ENCODE measurements around the gene U2SURP. TPM values are rescaled to one million over a fixed set of nuclear protein-coding genes. Genes with fewer than 3 reads are reported as not detected.

U2SURP gene
- polyA plus RNA-seq (2013): 67.2 and 70.3 TPM in 2 replicates

- peak within 1 kb of the TSS; percentile 85 for H3K18ac ChIP-seq (ENCODE audit: low read length)
- H3K4me1 ChIP-seq (ENCODE audit: control insufficient read depth in 1 of 2, insufficient read depth in 2 of 2, low read length in 2 of 2): peaks cover 0 to 4% of the 10 kb centered on the region in 2 experiments
- H3K9ac ChIP-seq (ENCODE audit: low read length): peak within 1 kb of the TSS; percentile 95
- H3K27me3 ChIP-seq (ENCODE audit: insufficient read depth, low read length): no peaks in the 10 kb centered on the region
- H3K79me1 ChIP-seq (ENCODE audit: low read length): peaks cover 8% of the 10 kb centered on the region
- H2BK5ac ChIP-seq (ENCODE audit: low read depth, low read length, poor library complexity): peak within 1 kb of the TSS; percentile 48
- H3K27ac ChIP-seq (ENCODE audit: low read depth, low read length): peak within 1 kb of the TSS; percentile 88
- H3K9me3 ChIP-seq (ENCODE audit: insufficient read depth, low read depth, low read length): no peaks in the 10 kb centered on the region
- H3K4me3 ChIP-seq (ENCODE audit: low read depth, low read length): peak within 1 kb of the TSS; percentile 98
- peaks cover 9% of the 10 kb centered on the region for H3K79me2 ChIP-seq (ENCODE audit: control insufficient read depth, insufficient read depth, low read length, poor library complexity)
- H3K4ac ChIP-seq (ENCODE audit: low read depth, low read length): peak within 1 kb of the TSS; percentile 60
- H2AK5ac ChIP-seq (ENCODE audit: low read length): peak within 1 kb of the TSS; percentile 55
- H3K36me3 ChIP-seq (ENCODE audit: control insufficient read depth in 1 of 2, insufficient read depth in 2 of 2, low read length in 2 of 2): no peaks in the 10 kb centered on the region
- H3K4me2 ChIP-seq (ENCODE audit: low read length): peak within 1 kb of the TSS; percentile 96
- H2BK12ac ChIP-seq (ENCODE audit: low read length): no peak within 1 kb of the TSS
- peak; percentile 99 to 100 for DNase-seq
- H4K8ac ChIP-seq (ENCODE audit: low read depth, low read length): peak within 1 kb of the TSS; percentile 96
- peak within 1 kb of the TSS; percentile 69 for H2AFZ ChIP-seq (ENCODE audit: insufficient read depth, low read length, poor library complexity)
- peak within 1 kb of the TSS; percentile 79 for H4K12ac ChIP-seq (ENCODE audit: low read depth, low read length)
- WGBS (ENCODE audit: extremely low coverage, insufficient coverage, insufficient read length): no CpG with 5 or more reads among the region's 55 CpGs
- no peak within 1 kb of the TSS for H3K23ac ChIP-seq (ENCODE audit: low read length)
- H3K14ac ChIP-seq (ENCODE audit: low read length): peak within 1 kb of the TSS; percentile 75
- peak within 1 kb of the TSS; percentile 67 for H4K91ac ChIP-seq (ENCODE audit: low read depth, low read length)
- peak within 1 kb of the TSS; percentile 14 for H2BK120ac ChIP-seq (ENCODE audit: insufficient read depth, low read length, poor library complexity)
These were observed at the start of gene U2SURP for GRCh38 chr3:143001369-143002082. Gene U2SURP (plus strand): TSS chr3:143001570. CDS start chr3:143001629, 59 bp downstream.

GRCh38 chr3:142951794-142952193 is 49.6 kb upstream of the U2SURP start:
- Histone ChIP-seq H3K79me2 (ENCODE audit: control insufficient read depth, insufficient read depth, low read length, poor library complexity) (no peaks in the 10 kb centered on the region), H3K27ac (ENCODE audit: low read depth, low read length) (no peak overlapping the region), H3K4ac (ENCODE audit: low read depth, low read length) (no peak overlapping the region), H2BK12ac (ENCODE audit: low read length) (no peak overlapping the region), H2BK5ac (ENCODE audit: low read depth, low read length, poor library complexity) (no peak overlapping the region), H3K9ac (ENCODE audit: low read length) (no peak overlapping the region), H3K36me3 (ENCODE audit: control insufficient read depth in 1 of 2, insufficient read depth in 2 of 2, low read length in 2 of 2) (no peaks in the 10 kb centered on the region), H3K79me1 (ENCODE audit: low read length) (peaks cover 2% of the 10 kb centered on the region), H3K9me3 (ENCODE audit: insufficient read depth, low read depth, low read length) (peaks cover 3% of the 10 kb centered on the region), H3K4me2 (ENCODE audit: low read length) (no peak overlapping the region), H3K18ac (ENCODE audit: low read length) (no peak overlapping the region), H3K27me3 (ENCODE audit: insufficient read depth, low read length) (no peaks in the 10 kb centered on the region), H3K23ac (ENCODE audit: low read length) (no peak overlapping the region), H3K14ac (ENCODE audit: low read length) (no peak overlapping the region), H3K4me3 (ENCODE audit: low read depth, low read length) (no peak overlapping the region), H2AFZ (ENCODE audit: insufficient read depth, low read length, poor library complexity) (no peak overlapping the region), H4K8ac (ENCODE audit: low read depth, low read length) (no peak overlapping the region), H3K4me1 (ENCODE audit: control insufficient read depth in 1 of 2, insufficient read depth in 2 of 2, low read length in 2 of 2) (peaks cover 2 to 9% of the 10 kb centered on the region in 2 experiments), H2AK5ac (ENCODE audit: low read length) (no peak overlapping the region), H2BK120ac (ENCODE audit: insufficient read depth, low read length, poor library complexity) (no peak overlapping the region), H4K12ac (ENCODE audit: low read depth, low read length) (no peak overlapping the region), H4K91ac (ENCODE audit: low read depth, low read length) (no peak overlapping the region)
- DNase-seq: no peak
- no CpG with 5 or more reads among the region's 2 CpGs for WGBS (ENCODE audit: extremely low coverage, insufficient coverage, insufficient read length)

GRCh38 chr3:142952272-142953193 is 48.8 kb upstream of the U2SURP start:
- WGBS (ENCODE audit: extremely low coverage, insufficient coverage, insufficient read length): no CpG with 5 or more reads among the region's 8 CpGs
- Histone ChIP-seq H3K9ac (ENCODE audit: low read length) (no peak overlapping the region), H3K27me3 (ENCODE audit: insufficient read depth, low read length) (no peaks in the 10 kb centered on the region), H3K14ac (ENCODE audit: low read length) (no peak overlapping the region), H3K79me2 (ENCODE audit: control insufficient read depth, insufficient read depth, low read length, poor library complexity) (no peaks in the 10 kb centered on the region), H4K91ac (ENCODE audit: low read depth, low read length) (no peak overlapping the region), H3K36me3 (ENCODE audit: control insufficient read depth in 1 of 2, insufficient read depth in 2 of 2, low read length in 2 of 2) (no peaks in the 10 kb centered on the region), H2AK5ac (ENCODE audit: low read length) (no peak overlapping the region), H4K12ac (ENCODE audit: low read depth, low read length) (no peak overlapping the region), H3K23ac (ENCODE audit: low read length) (no peak overlapping the region), H3K79me1 (ENCODE audit: low read length) (no peaks in the 10 kb centered on the region), H2BK120ac (ENCODE audit: insufficient read depth, low read length, poor library complexity) (no peak overlapping the region), H2AFZ (ENCODE audit: insufficient read depth, low read length, poor library complexity) (no peak overlapping the region), H3K4me3 (ENCODE audit: low read depth, low read length) (no peak overlapping the region), H3K18ac (ENCODE audit: low read length) (no peak overlapping the region), H3K4me2 (ENCODE audit: low read length) (no peak overlapping the region), H2BK12ac (ENCODE audit: low read length) (no peak overlapping the region), H3K4ac (ENCODE audit: low read depth, low read length) (no peak overlapping the region), H2BK5ac (ENCODE audit: low read depth, low read length, poor library complexity) (no peak overlapping the region), H3K9me3 (ENCODE audit: insufficient read depth, low read depth, low read length) (peaks cover 2% of the 10 kb centered on the region), H3K4me1 (ENCODE audit: control insufficient read depth in 1 of 2, insufficient read depth in 2 of 2, low read length in 2 of 2) (peaks cover 0 to 2% of the 10 kb centered on the region in 2 experiments), H3K27ac (ENCODE audit: low read depth, low read length) (no peak overlapping the region), H4K8ac (ENCODE audit: low read depth, low read length) (no peak overlapping the region)
- DNase-seq: no peak

- H3K27ac ChIP-seq (ENCODE audit: low read depth, low read length): no peak overlapping the region
- H3K79me2 ChIP-seq (ENCODE audit: control insufficient read depth, insufficient read depth, low read length, poor library complexity): no peaks in the 10 kb centered on the region
- no peak overlapping the region for H4K91ac ChIP-seq (ENCODE audit: low read depth, low read length)
These were observed 47.9 kb upstream of the U2SURP start for GRCh38 chr3:142953443-142953842.

More at GRCh38 chr3:142953443-142953842, 47.9 kb upstream of the U2SURP start:
- no peak overlapping the region for H2BK5ac ChIP-seq (ENCODE audit: low read depth, low read length, poor library complexity)
- no peaks in the 10 kb centered on the region for H3K9me3 ChIP-seq (ENCODE audit: insufficient read depth, low read depth, low read length)
- H3K27me3 ChIP-seq (ENCODE audit: insufficient read depth, low read length): no peaks in the 10 kb centered on the region
- no peaks in the 10 kb centered on the region for H3K4me1 ChIP-seq (ENCODE audit: control insufficient read depth in 1 of 2, insufficient read depth in 2 of 2, low read length in 2 of 2)
- no peak overlapping the region for H2BK12ac ChIP-seq (ENCODE audit: low read length)
- H3K4ac ChIP-seq (ENCODE audit: low read depth, low read length): no peak overlapping the region
- no peaks in the 10 kb centered on the region for H3K79me1 ChIP-seq (ENCODE audit: low read length)
- no peaks in the 10 kb centered on the region for H3K36me3 ChIP-seq (ENCODE audit: control insufficient read depth in 1 of 2, insufficient read depth in 2 of 2, low read length in 2 of 2)
- no peak overlapping the region for H3K23ac ChIP-seq (ENCODE audit: low read length)
- DNase-seq: no peak
- H4K12ac ChIP-seq (ENCODE audit: low read depth, low read length): no peak overlapping the region
- no peak overlapping the region for H3K4me3 ChIP-seq (ENCODE audit: low read depth, low read length)
- H3K18ac ChIP-seq (ENCODE audit: low read length): no peak overlapping the region
- no peak overlapping the region for H2AK5ac ChIP-seq (ENCODE audit: low read length)
- no peak overlapping the region for H2AFZ ChIP-seq (ENCODE audit: insufficient read depth, low read length, poor library complexity)
- H3K9ac ChIP-seq (ENCODE audit: low read length): no peak overlapping the region
- no peak overlapping the region for H3K14ac ChIP-seq (ENCODE audit: low read length)
- no peak overlapping the region for H4K8ac ChIP-seq (ENCODE audit: low read depth, low read length)
- H3K4me2 ChIP-seq (ENCODE audit: low read length): no peak overlapping the region
- H2BK120ac ChIP-seq (ENCODE audit: insufficient read depth, low read length, poor library complexity): no peak overlapping the region
- WGBS (ENCODE audit: extremely low coverage, insufficient coverage, insufficient read length): no CpG with 5 or more reads among the region's 3 CpGs
